Spleen (tissue), 11 donors: ENCODE results near the gene ZNF429. TPM values are rescaled to one million over a fixed set of nuclear protein-coding genes. Genes with fewer than 3 reads are reported as not detected.
A peak's percentile ranks its signal among the peaks of the same experiment; 100 is the strongest.

ENCODE experiments used
- DNase-seq: peaks from one replicate; pipeline ENCODE4 v3.0.0-alpha.2; 2020
- H3K27ac ChIP-seq, 8 donors: fragments of 200-600 bp; sonication (generic) in 7 of 8; 1 replicate in 4 of 8; 2 replicates in 4 of 8; pipeline versions ENCODE4 v1.5.0 to v1.8.0; 2016 to 2021; ENCODE audit warnings: inconsistent platforms in 4 of 8, mild to moderate bottlenecking in 4 of 8, moderate library complexity in 1 of 8
- H3K27me3 ChIP-seq, 7 donors: fragments of 200-600 bp; sonication (generic) in 6 of 7; replicated peaks in 1 of 7; 1 replicate in 4 of 7; 2 replicates in 3 of 7; pipeline versions ENCODE4 v1.5.0 to v1.8.0; 2016 to 2021; ENCODE audit warnings: inconsistent platforms in 3 of 7, mild to moderate bottlenecking in 1 of 7
- H3K36me3 ChIP-seq, 6 donors: fragments of 200-600 bp; sonication (generic) in 5 of 6; 1 replicate in 4 of 6; 2 replicates in 2 of 6; pipeline versions ENCODE4 v1.5.0 to v1.8.0; 2016 to 2021; ENCODE audit warnings: inconsistent platforms in 2 of 6
- H3K4me1 ChIP-seq, 6 donors: fragments of 200-600 bp; sonication (generic) in 5 of 6; 1 replicate in 3 of 6; 2 replicates in 3 of 6; pipeline versions ENCODE4 v1.5.0 to v1.8.0; 2016 to 2021; ENCODE audit warnings: inconsistent platforms in 3 of 6
- H3K4me3 ChIP-seq, 8 donors: fragments of 200-600 bp; sonication (generic) in 7 of 8; 1 replicate in 4 of 8; 2 replicates in 4 of 8; pipeline versions ENCODE4 v1.5.0 to v1.8.0; 2016 to 2021; ENCODE audit warnings: inconsistent platforms in 4 of 8, mild to moderate bottlenecking in 4 of 8, moderate library complexity in 2 of 8
- H3K9me3 ChIP-seq, 8 donors: fragments of 200-600 bp; sonication (generic) in 7 of 8; 1 replicate in 4 of 8; 2 replicates in 4 of 8; pipeline versions ENCODE4 v1.5.0 to v1.8.0; 2016 to 2021; ENCODE audit warnings: inconsistent platforms in 4 of 8
- POLR2A ChIP-seq, 3 donors: fragments of 450-650 bp; IDR thresholded peaks; one replicate each; pipeline ENCODE4 v1.5.1; 2017; ENCODE audit warnings: antibody characterized with exemption in 3 of 3, mild to moderate bottlenecking in 1 of 3
- POLR2AphosphoS5 ChIP-seq, 3 donors: sonication (generic); formaldehyde crosslinking; IDR thresholded peaks; one replicate each; pipeline ENCODE4 v1.5.1; 2017; ENCODE audit warnings: antibody characterized with exemption in 3 of 3
- WGBS, 5 donors: extraction: QIAGEN DNeasy Blood & Tissue Kit in 3 of 5; methylation state at CpG; one replicate each; pipeline versions ENCODE4 v1.1.5 to v1.1.7; 2013 to 2018; 5-methylcytosine and 5-hydroxymethylcytosine counted together
- intact Hi-C: fragments of 100-400 bp; cut with DNase I; formaldehyde crosslinking; loops from one replicate; pipeline ENCODE4 v1.15.0; 2023; ENCODE audit warnings: low total_unique reads
- polyA plus RNA-seq, 3 donors: library from polyadenylated mRNA; stranded (reverse); fragments of 200-250 nt; gene quantifications; one replicate each; pipeline ENCODE4 v1.2.1, GENCODE V29; 2013
- total RNA-seq, 7 donors: library from RNA; depleted of rRNA in 3 of 7; stranded (reverse); fragments of >200 nt in 3 of 7; fragmentation: NEBNext Ultra II Directional in 4 of 7; extraction: Animal tissue kit (Norgen Biotek cat#: 25700) in 4 of 7; gene quantifications; one replicate each; pipeline versions ENCODE4 v1.1.0 to v1.2.1, GENCODE V29; 2016 to 2021
- TF ChIP-seq, protein P1 (sequence below), 11 experiments: fragments of 200-600 bp in 7 of 11; fragments of 450-650 bp in 4 of 11; sonication (generic) in 4 of 11; IDR thresholded peaks in 8 of 11; conservative IDR thresholded peaks in 3 of 11; 1 replicate in 7 of 11; 2 replicates in 4 of 11; pipeline versions ENCODE4 v1.4.0 to v1.8.0; 2016 to 2021; ENCODE audit warnings: antibody characterized with exemption in 11 of 11, inconsistent platforms in 4 of 11, mild to moderate bottlenecking in 1 of 11
- donor health status: healthy with polysubstance abuse.
- donor health status: DM: no; HTN: no; CAD: no; lungs with moderate emphysema.
- donor health status: DM: no; HTN: no; CAD: no.
- donor health status: Bipolar disorder and iron deficiency.
- donor health status: healthy.
- donor health status: DM: no; HTN: no; CAD: no.
- donor health status: DM: yes; HTN: yes; CAD: no.

Gene ZNF429
- total and polyA plus RNA-seq, 10 donors, result 6.9 to 45.0 (median 16.9) TPM

DNA sequence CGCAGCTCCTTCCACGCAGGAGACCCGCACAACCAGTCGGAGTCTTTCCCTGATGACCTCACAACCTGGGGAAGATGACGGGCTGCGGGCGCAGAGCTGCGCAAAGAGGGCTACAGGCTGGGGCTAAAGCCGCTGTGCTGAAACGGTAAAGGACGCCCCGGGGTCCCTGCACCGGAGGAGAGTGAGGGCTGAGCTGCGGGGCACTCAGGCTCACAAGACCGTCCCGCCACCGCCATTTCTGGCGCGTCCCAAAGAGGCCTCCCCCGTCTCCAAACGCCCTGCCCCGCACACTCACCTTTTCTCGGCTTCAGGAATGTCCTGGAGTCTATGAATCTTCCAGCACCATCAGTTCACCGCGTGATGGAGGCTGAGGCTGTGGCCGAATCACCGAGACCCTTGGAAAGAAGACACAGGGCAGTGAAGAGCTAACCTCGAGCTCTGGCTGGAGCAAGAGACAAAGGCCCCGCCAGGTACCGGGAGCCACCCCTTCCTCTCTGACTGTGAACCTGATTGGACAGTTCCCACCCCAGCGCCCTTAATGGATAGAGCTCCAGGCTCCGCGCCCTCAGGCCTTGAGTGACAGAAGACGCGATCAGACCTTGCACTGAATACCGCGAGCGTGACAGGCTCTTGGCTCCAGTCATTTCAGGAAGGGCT is 41.8 kb upstream of the ZNF429 start:
- intact Hi-C loops, result loop anchor here (10.0 kb wide), 1 partner anchor 259 kb away; no protein-coding TSS in a partner anchor
- H3K9me3 ChIP-seq, result peaks cover 0 to 66% (median 33%) of the 10 kb centered on the region in 8 donors
- H3K4me1 ChIP-seq, result peaks cover 0 to 11% (median 5%) of the 10 kb centered on the region in 6 donors
- no peaks in the 10 kb centered on the region for H3K36me3 ChIP-seq
- TF ChIP-seq, protein P1, sequence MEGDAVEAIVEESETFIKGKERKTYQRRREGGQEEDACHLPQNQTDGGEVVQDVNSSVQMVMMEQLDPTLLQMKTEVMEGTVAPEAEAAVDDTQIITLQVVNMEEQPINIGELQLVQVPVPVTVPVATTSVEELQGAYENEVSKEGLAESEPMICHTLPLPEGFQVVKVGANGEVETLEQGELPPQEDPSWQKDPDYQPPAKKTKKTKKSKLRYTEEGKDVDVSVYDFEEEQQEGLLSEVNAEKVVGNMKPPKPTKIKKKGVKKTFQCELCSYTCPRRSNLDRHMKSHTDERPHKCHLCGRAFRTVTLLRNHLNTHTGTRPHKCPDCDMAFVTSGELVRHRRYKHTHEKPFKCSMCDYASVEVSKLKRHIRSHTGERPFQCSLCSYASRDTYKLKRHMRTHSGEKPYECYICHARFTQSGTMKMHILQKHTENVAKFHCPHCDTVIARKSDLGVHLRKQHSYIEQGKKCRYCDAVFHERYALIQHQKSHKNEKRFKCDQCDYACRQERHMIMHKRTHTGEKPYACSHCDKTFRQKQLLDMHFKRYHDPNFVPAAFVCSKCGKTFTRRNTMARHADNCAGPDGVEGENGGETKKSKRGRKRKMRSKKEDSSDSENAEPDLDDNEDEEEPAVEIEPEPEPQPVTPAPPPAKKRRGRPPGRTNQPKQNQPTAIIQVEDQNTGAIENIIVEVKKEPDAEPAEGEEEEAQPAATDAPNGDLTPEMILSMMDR (IDR thresholded peaks at IDR 0.05 in 8 of 11, conservative IDR thresholded peaks at IDR 0.05 in 3 of 11), result no peak
- TF ChIP-seq POLR2A (IDR thresholded peaks at IDR 0.05) (no peak), POLR2AphosphoS5 (IDR thresholded peaks at IDR 0.05) (no peak)
- H3K4me3 ChIP-seq, result peak overlapping the region in 5 of 8 donors; percentile 16 to 61 (median 32)
- peak; percentile 74 for DNase-seq
- WGBS, 5 donors, result 2 to 5% (median 3%) methylated on average over 26 to 38 of the region's 38 CpGs
- no peak overlapping the region for H3K27ac ChIP-seq
- peaks cover 0 to 17% (median 0%) of the 10 kb centered on the region in 7 donors for H3K27me3 ChIP-seq

DNA sequence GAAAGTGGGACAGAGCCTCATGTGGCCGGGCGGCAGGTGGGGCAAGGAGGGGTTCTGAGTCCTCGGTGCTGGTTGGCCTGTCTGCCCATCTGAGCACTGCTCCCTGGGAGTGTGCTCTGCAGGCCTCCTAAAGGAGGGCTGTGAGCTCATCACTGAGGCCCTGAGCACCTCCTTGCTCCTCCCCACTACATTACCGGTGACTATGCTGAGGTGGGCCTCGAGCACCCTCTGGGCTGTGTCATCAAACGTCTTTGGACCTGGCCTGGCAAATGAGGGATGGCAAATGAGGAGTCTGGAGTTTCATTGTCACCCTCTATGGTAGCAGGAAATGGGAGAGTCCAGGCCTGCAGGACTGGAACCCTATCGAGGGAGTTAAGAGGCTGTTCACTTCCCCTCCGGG is 38.8 kb upstream of the ZNF429 start:
- H3K27me3 ChIP-seq, result peaks cover 0 to 17% (median 0%) of the 10 kb centered on the region in 7 donors
- no peak for TF ChIP-seq POLR2AphosphoS5 (IDR thresholded peaks at IDR 0.05)
- no peak for TF ChIP-seq POLR2A (IDR thresholded peaks at IDR 0.05)
- TF ChIP-seq, protein P1 (IDR thresholded peaks at IDR 0.05 in 8 of 11, conservative IDR thresholded peaks at IDR 0.05 in 3 of 11), result no peak
- whole genome bisulfite sequencing, 5 donors, result 78 to 90% (median 81%) methylated on average over 3 to 8 of the region's 8 CpGs
- peaks cover 0 to 11% (median 5%) of the 10 kb centered on the region in 6 donors for H3K4me1 ChIP-seq
- no peak overlapping the region for H3K27ac ChIP-seq
- H3K9me3 ChIP-seq, result peaks cover 0 to 37% (median 6%) of the 10 kb centered on the region in 8 donors
- no peak for DNase-seq
- no peaks in the 10 kb centered on the region for H3K36me3 ChIP-seq
- intact Hi-C loops, result loop anchor here (10.0 kb wide), 1 partner anchor 262 kb away; no protein-coding TSS in a partner anchor
- no peak overlapping the region for H3K4me3 ChIP-seq

DNA sequence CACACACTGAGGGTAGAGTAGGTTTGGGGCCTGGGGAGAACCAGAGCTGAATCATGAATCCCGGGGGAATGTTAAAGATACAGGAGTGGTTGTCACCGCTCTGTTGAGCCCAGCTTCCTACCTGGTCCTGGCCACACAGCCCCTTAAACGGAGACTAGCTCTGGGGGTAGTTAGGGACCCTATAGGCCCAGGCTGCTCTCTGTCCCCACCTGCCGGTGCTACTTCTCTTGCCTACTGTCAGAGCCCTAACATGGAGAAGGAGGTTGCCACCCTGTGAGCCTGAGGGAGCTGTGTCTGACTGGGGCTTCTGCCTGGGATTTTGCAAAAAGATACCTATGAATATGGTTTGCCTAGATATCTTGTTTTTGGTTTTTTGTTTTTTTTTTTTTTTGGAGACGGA is 36.6 kb upstream of the ZNF429 start:
- TF ChIP-seq POLR2AphosphoS5 (IDR thresholded peaks at IDR 0.05) (no peak), POLR2A (IDR thresholded peaks at IDR 0.05) (no peak)
- TF ChIP-seq, protein P1 (IDR thresholded peaks at IDR 0.05 in 8 of 11, conservative IDR thresholded peaks at IDR 0.05 in 3 of 11), result no peak
- Histone ChIP-seq H3K4me1 (peaks cover 0 to 5% (median 3%) of the 10 kb centered on the region in 6 donors), H3K27ac (no peak overlapping the region), H3K27me3 (peaks cover 0 to 7% (median 0%) of the 10 kb centered on the region in 7 donors), H3K9me3 (peaks cover 0 to 19% (median 0%) of the 10 kb centered on the region in 8 donors), H3K4me3 (no peak overlapping the region), H3K36me3 (no peaks in the 10 kb centered on the region)
- DNase-seq, result peak; percentile 43
- intact Hi-C loops, result loop anchor here (10.0 kb wide), 1 partner anchor 264 kb away; no protein-coding TSS in a partner anchor
- 70 to 86% (median 82%) methylated on average over 5 of the region's 5 CpGs for WGBS, 5 donors

DNA sequence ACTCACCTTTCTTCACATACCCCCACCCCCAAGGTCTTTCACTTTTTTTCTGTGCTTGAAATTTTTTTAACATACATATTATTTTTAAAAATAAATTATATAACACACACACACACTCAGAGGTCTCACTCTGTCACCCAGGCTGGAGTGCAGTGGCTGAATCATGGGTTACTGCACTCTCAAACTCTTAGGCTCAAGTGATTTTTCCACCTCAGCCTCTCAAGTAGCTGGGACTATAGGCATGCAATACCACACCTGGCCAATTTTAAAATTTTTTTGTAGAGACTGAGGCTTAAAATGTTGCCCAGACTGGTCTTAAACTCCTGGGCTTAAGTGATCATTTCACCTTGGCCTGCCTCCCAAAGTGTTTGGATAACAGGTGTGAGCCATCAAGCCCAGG is 32.9 kb upstream of the ZNF429 start:
- DNase-seq, result no peak
- H3K27ac ChIP-seq, result no peak overlapping the region
- intact Hi-C loops, result no loop called here

More for the DNA sequence above, 32.9 kb upstream of the ZNF429 start:
- Histone ChIP-seq H3K36me3 (no peaks in the 10 kb centered on the region), H3K9me3 (peaks cover 0 to 16% (median 0%) of the 10 kb centered on the region in 8 donors), H3K4me3 (no peak overlapping the region), H3K4me1 (peaks cover 5 to 14% (median 13%) of the 10 kb centered on the region in 6 donors), H3K27me3 (peaks cover 0 to 20% (median 5%) of the 10 kb centered on the region in 7 donors)
- no peak for TF ChIP-seq POLR2A (IDR thresholded peaks at IDR 0.05)
- no peak for TF ChIP-seq POLR2AphosphoS5 (IDR thresholded peaks at IDR 0.05)
- TF ChIP-seq, protein P1 (IDR thresholded peaks at IDR 0.05 in 8 of 11, conservative IDR thresholded peaks at IDR 0.05 in 3 of 11), result no peak
